D721Med (cell line): Measurements from ENCODE around the gene DAGLA.

Source experiments
- DNase-seq: peaks from one replicate; pipeline ENCODE4 v3.0.0; 2011; ENCODE audit warnings: low spot score; ENCODE audit not compliant: insufficient read length
- FAIRE-seq: peaks from 2 replicates; lab custom pipeline; 2011; peaks lifted over from hg19 to GRCh38; lab: Jason Lieb, UNC
- TF ChIP-seq, protein P1 (sequence below): IDR thresholded peaks from 2 replicates; pipeline ENCODE4 v1.5.1; 2012; ENCODE audit warnings: mild to moderate bottlenecking, control low read depth; ENCODE audit not compliant: insufficient read depth; ENCODE audit errors: missing control alignments

DAGLA gene

GRCh38 chr11:61706452-61707400, 26.5 kb downstream of the DAGLA start:
- no peak for FAIRE-seq
- TF ChIP-seq, protein P1, sequence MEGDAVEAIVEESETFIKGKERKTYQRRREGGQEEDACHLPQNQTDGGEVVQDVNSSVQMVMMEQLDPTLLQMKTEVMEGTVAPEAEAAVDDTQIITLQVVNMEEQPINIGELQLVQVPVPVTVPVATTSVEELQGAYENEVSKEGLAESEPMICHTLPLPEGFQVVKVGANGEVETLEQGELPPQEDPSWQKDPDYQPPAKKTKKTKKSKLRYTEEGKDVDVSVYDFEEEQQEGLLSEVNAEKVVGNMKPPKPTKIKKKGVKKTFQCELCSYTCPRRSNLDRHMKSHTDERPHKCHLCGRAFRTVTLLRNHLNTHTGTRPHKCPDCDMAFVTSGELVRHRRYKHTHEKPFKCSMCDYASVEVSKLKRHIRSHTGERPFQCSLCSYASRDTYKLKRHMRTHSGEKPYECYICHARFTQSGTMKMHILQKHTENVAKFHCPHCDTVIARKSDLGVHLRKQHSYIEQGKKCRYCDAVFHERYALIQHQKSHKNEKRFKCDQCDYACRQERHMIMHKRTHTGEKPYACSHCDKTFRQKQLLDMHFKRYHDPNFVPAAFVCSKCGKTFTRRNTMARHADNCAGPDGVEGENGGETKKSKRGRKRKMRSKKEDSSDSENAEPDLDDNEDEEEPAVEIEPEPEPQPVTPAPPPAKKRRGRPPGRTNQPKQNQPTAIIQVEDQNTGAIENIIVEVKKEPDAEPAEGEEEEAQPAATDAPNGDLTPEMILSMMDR = no peak
- DNase-seq = no peak

DNA sequence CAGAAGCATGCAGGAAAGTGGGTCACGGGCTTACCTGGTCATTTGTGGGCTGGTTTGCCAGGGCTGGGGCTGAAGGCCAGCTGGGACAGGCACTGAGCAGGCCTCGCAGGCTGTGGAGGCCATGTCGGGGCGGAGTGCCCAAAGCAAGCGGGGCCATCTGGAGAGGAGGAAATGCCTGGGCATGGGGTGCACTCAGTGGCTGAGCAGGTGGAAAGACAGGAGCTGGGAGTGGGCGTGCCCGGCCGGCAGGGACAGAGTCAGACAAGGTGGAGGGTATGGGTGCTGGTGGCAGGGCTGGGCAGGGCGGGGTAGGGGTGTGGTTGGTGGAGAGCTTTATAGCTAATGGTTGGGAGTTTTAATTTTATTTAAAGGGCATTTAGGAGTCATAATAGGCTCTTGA, 27.4 kb downstream of the DAGLA start:
- FAIRE-seq = no peak
- TF ChIP-seq, protein P1 = no peak
- no peak for DNase-seq

- TF ChIP-seq, protein P1 = no peak
- DNase-seq (no peak), FAIRE-seq (no peak)
Measured at GRCh38 chr11:61709110-61709509, 28.9 kb downstream of the DAGLA start.

- DNase-seq (no peak), FAIRE-seq (no peak)
- TF ChIP-seq, protein P1 = no peak
Measured at GRCh38 chr11:61709572-61709971, 29.4 kb downstream of the DAGLA start.

DNA sequence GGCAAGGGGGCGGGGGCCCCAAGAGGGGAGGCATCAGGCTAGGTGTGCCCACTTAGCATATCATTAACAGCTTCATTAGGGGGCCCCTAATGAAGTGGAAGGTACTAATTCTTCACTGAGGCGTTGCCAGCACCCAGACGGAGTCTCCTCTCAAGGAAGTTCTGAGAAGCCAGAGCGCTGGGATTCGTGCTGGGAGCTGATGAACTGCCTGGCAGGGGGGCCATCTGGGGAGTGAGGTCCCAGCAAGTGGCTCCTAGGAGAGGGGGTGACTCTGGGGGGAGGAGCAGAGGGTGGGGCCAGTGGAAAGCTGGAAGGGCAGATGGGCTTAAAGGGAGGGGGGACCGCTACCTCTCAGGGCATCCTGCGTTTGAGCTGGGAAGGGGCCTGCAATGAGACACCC, 29.8 kb downstream of the DAGLA start:
- DNase-seq = no peak
- FAIRE-seq = no peak
- TF ChIP-seq, protein P1 = no peak

DNA sequence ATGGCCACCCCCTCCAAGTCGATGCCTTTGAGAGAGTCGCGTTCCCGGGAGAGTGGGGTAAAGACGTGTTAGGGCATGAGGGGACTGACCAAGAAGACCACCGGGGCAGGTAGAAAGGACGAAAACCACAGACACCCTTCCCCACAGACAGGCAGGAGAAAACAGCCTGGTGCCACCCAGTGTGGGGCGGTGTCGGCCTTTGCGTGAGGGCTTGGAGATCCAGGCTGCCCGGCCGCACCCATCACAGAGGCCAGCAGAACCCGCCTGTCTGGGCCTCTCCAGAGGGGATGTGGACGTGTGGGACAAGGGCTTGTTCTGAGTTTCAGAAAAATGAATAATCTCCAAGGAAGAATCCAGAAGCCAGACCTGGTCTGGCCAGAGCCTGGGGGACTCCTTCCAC, 30.8 kb downstream of the DAGLA start:
- DNase-seq (no peak), FAIRE-seq (no peak)
- TF ChIP-seq, protein P1 = no peak

DNA sequence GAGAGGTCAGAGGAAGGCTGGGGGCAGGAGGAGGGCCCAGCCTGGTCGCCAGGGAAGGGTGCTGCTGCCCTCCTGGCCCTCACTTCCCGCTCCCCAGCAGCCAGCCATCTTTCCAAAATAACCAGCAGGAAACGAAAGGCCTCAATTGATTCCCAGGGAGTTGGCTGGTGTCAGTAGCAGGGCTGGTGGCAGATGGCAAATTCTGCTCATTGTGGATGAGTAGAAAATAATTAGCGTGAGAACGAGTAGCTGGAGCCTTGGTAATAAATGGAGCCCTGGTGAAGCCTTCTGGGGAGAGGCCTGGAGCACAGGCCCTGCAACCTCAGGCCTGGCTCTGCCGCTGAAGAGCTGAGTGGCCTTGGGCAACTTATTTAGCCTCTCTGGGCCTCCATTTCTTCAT, 31.3 kb downstream of the DAGLA start:
- FAIRE-seq (no peak), DNase-seq (peak; percentile 70)
- TF ChIP-seq, protein P1 = no peak
